ENCODE measurements around the gene DAD1.

- TF ChIP-seq POLR2A (IDR thresholded peaks at IDR 0.05) (no peak), CTCF (IDR thresholded peaks at IDR 0.05) (no peak), POLR2AphosphoS5 (IDR thresholded peaks at IDR 0.05) (no peak)
Observed at GRCh38 chr14:22630066-22630465, 41.0 kb upstream of the DAD1 start.

Data from transverse colon (tissue), 4 donors.